Stimulated activated CD8-positive, alpha-beta memory T cell treated with anti-CD3 and anti-CD28 coated beads, Interleukin-12 subunit alpha, Interleukin-12 subunit beta, amount 100 ng/mL, for 4 hours (primary cell): ENCODE measurements around the gene ACVR1C.
A peak's percentile ranks its signal among the peaks of the same experiment; 100 is the strongest.

Experiments used
- DNase-seq: peaks from one replicate; pipeline ENCODE4 v3.0.0-alpha.2; 2020; ENCODE audit warnings: low read depth

Gene ACVR1C

GRCh38 chr2:157497638-157498314, 130.9 kb downstream of the ACVR1C start:
- no peak for DNase-seq

GRCh38 chr2:157492189-157492773, 136.4 kb downstream of the ACVR1C start:
- DNase-seq: peak; percentile 36

GRCh38 chr2:157489983-157490382, 138.7 kb downstream of the ACVR1C start:
- DNase-seq: no peak

GRCh38 chr2:157488877-157489276, 139.8 kb downstream of the ACVR1C start:
- no peak for DNase-seq

GRCh38 chr2:157487747-157488146, 140.9 kb downstream of the ACVR1C start:
- DNase-seq: no peak

GRCh38 chr2:157487271-157487610, 141.4 kb downstream of the ACVR1C start:
- DNase-seq: no peak

- no peak for DNase-seq
These were observed 141.9 kb downstream of the ACVR1C start for GRCh38 chr2:157486596-157487270.

GRCh38 chr2:157480182-157480961, 148.3 kb downstream of the ACVR1C start:
- no peak for DNase-seq

GRCh38 chr2:157479081-157480027, 149.3 kb downstream of the ACVR1C start:
- no peak for DNase-seq

- no peak for DNase-seq
These were observed 150.7 kb downstream of the ACVR1C start for GRCh38 chr2:157477919-157478318.

- no peak for DNase-seq
These were observed 151.5 kb downstream of the ACVR1C start for GRCh38 chr2:157476953-157477709.
